Erythroblast (primary cell): ENCODE measurements around the gene C12orf57.

ENCODE experiments used
- GATA1 ChIP-seq: IDR thresholded peaks from 2 replicates; pipeline ENCODE4 v1.6.1; 2011; ENCODE audit warnings: low read depth, mild to moderate bottlenecking, control low read depth, low read length, moderate library complexity
- POLR2A ChIP-seq: IDR thresholded peaks from 2 replicates; pipeline ENCODE4 v1.6.1; 2011; ENCODE audit warnings: mild to moderate bottlenecking, low read length

- TF ChIP-seq POLR2A (no peak), GATA1 (no peak)
These were observed 49.5 kb upstream of the C12orf57 start for GRCh38 chr12:6894321-6894720.
